Muscle of back (tissue), 11 donors: ENCODE results near the gene FFAR1. TPM values are rescaled to one million over a fixed set of nuclear protein-coding genes. Genes with fewer than 3 reads are reported as not detected.

Experiments
- DNase-seq, 3 donors: peaks; one replicate each; pipeline versions ENCODE4 v3.0.0 to v3.0.0-alpha.2; 2013
- polyA plus RNA-seq, 10 donors: library from polyadenylated mRNA; unstranded; fragments of 120-200 nt; gene quantifications; one replicate each; pipeline ENCODE4 v1.2.1, GENCODE V29; 2013; ENCODE audit not compliant: insufficient read length in 10 of 10

FFAR1 gene
- polyA plus RNA-seq, 10 donors: 0.10 TPM; not detected in 9

DNA sequence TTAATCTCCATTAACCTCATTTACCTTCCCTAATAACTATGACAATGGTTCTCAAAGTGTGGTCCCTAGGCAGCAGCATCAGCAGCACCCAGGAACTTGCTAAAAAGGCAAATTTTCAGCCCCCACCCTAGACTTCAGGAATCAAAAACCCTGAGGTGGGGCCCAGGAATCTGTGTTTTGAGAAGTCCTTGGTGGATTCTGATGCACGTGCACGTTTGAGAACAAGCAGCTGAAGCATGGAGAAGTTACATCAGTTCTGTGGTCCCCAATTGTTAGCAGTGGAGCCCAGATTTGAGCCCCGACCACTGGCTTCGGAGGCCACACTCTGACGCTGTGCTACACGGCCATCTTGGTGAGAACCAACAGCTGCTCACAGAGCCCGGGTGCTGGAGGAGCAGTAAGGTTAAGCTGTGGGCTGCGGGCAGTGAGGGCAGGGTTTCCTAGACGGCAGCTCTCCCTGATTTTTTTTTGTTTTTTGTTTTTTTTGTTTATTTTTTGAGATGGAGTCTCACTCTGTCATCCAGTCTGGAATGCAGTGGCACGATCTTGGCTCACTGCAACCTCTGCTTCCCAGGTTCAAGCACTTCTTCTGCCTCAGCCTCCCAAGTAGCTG lies 32.7 kb upstream of the FFAR1 start:
- DNase-seq: no peak

DNA sequence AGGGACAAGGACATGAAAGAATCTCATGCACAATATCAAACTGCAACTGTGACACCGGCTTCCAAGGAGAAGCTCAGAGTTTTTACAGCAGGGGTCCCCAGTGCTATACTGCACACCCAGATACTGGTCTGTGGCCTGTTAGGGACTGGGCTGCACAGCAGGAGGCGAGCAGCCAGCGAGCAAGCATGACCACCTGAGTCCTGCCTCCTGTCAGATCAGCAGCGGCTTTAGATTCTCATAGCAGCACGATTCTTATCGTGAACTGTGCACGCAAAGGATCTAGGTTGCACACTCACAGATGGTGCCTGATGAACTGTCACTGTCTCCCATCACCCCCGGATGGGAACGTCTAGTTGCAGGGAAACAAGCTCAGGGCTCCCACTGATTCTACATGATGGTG lies 31.8 kb upstream of the FFAR1 start:
- no peak for DNase-seq

DNA sequence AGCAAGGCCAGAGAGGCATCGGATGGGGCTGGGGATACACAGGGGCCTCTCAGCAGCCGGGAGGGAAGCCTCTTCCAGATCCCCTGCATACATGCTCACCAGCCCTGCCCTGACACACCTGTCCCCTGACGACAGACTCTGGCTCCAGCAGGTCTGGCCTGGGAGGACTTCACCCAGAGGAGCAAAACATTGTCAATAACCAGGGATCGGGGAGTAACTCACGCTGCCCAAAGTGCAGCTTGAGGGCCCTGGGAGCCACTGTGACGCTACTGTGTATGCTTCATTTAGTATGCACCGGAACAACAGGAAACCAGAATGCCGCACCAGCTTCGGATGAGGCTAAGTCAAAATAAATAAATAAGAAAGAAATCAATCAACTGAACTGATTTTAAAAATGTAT lies 31.1 kb upstream of the FFAR1 start:
- DNase-seq: no peak

DNA sequence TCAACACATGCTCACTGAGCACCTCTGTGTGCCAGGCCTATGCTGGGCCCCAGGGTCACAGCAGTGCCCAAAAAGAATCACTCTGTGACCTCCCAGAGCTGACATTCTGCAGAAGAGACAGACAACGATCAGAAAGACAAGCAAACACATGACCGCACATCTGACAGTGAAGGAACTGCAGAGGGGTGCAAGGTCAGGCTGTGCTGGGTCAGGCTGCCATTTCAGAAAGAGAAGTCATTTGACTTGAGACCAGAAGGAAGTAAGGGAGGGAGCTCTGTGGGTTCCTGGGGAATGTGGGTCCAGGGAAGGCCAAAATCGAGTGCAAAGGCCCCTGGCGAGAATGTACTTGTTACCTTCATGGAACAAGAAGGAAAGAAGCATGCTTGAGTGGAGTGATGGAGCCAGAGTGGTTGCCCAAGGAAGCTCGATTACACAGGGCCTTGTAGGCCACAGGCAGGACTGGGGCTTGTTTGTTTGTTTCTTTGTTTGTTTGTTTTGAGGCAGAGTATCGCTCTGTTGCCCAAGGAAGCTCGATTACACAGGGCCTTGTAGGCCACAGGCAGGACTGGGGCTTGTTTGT lies 30.1 kb upstream of the FFAR1 start:
- DNase-seq: no peak

DNA sequence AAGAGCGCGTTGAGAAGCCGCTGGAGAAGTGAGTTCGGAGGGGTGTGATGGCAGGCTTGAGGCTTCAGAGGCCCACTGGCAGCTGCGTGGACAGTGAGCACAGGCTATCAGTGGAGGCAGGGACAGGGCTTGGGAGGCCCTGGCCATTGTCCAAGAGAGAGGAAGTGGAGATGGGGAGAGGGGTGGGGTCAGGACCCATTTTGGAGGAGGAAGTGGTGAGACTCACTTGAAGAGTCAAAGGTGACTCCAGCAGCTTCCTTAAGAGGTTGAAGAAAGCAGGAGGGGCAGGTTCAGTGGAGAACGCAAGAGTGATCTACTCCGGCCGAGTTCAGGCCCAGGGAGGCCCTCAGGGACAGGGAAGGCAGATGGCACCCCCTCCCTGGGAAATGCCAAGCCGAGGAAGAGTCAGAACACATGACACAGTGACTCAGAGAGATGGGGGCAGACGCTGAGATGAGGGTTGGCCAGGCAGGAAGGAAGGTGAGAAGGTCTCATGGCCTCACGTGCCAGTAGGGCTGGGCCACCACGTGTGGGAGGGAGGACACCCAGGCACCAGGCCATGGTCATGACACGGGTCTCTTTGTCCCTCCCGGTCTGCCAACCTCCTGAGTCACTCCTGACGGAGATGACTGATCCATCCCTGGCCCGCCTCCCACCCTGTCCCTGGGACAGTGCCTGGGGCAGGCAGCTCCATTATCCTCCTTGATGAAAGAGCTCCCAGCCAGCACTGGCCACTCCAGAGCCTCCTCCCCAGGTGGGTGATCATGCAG lies 28.8 kb upstream of the FFAR1 start:
- DNase-seq: no peak

DNA sequence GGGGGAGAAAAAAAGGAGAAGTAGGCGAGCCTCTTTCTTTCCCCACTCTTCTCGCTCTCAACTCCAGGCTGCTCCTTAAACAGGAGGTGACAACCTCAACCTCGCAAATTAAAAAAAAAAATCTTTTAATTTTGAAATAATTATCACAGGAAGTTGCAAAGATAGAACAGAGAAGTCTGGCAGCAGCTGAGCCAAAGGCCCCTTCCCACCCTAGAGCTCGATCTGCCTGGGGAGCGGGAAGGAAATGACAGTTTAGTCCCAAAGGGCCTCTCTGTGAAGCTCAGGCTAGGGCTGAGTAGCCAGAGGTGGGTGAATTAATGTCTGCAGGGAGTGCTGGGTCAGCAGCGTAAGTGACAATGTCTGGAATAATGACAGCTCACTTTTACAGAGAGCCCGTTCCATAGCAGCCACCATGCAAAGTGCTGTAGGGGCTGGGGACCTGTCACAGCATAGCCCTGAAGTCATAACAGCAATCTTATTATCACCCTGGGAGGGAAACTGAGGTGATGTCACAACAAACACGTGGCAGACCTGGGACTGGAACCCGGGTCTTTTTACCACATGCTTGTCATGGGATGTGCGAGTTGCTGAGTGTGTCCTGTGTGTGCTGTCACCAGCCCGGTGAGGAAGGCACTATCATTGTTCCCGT lies 27.5 kb upstream of the FFAR1 start:
- DNase-seq: no peak

DNA sequence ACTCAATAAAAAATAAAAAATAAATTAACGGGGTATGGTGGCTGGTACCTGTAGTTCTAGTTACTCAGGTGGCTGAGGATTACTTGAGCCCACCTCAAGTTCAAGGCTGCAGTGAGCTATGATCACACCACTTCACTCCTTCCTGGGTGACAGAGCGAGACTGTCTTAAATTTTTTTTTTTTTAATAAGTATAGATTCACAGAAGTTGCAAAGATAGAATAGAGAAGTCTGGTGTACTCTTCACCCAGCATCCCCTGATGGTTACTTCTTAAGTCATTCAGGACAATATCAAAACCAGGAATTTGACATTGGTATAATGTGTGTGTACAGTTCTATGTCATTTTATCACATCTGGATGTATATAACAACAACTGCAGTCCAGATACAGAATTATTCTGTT lies 26.4 kb upstream of the FFAR1 start:
- DNase-seq: no peak

DNA sequence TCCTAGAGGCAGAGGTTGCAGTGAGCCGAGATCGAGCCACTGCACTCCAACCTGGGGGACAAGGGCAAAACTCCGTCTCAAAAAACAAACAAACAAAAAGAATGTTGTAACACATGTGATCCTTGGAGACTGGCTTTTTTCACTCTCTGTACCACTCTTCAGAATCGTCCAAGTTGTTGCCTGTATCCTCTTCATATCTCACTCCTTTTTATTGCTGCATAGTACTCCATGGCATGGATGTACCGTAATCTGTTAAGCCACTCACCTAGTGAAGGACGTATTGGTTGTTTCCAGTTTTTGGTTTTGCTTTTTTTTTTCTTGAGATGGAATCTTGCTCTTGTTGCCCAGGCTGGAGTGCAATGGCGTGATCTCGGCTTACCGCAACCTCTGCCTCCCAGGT lies 25.7 kb upstream of the FFAR1 start:
- no peak for DNase-seq

DNA sequence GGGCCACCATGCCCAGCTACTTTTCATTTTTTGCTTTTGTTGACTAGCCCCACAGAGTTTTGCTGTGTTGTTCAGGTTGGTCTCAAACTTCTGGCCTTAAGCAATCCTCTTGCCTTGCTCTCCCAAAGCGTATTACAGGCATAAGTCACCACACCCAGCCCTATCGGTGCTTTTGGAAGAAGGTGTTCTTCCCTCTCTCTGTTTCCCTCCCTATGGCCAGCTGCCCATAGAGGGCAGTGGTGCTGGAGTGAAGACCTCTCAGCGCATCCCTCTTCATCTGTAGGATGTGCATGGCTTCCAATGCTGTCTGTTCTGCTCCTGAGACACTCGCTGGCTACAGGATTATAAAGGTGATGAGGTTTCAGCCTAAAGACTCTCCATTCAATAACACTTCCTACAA lies 20.1 kb upstream of the FFAR1 start:
- no peak for DNase-seq

DNA sequence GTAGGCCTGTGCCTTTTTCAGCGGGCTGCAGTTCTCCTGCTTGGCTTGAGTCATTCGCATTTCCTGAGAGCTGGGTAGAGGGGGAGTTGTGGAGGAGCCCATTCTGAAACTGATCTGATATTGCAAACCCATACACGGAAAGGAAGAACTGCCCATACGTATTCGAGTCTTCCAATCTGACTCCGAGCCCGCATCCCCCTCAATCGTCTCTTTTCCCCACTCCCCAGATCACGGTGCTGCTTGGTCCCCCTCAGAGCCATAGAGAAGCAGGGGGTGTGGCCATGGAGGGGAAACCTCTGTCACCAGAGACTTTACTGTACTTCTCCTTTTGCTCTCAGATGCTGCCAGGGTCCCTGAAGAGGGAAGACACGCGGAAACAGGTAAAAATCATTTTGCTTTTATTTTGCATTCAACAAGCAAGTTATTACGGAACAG lies 18.8 kb upstream of the FFAR1 start, which contains the start of gene CD22:
Gene CD22 (plus strand): TSS at position 337 of the 435 bp plus-strand sequence. CDS start 2,854 bp downstream, outside the sequence.
- no peak for DNase-seq

DNA sequence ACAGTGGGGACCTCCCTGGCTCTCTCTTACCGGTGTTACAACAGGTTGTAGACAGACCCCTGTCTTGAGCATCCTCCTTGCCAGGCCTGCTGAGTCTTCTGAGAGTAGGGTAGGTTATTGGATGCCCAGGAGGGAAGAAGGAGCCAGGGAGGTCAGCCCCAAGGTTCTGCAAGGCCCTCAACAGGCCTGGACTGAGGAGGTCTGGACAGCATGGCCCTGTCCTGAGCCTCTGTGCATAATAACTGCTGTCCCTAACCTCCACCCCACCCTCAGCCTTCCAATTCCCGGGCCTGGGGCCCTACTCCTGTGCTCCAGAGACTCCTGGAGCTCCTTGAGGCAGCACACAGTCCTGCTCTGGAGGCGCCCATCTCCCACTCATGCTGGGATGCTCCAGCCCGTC lies 18.4 kb upstream of the FFAR1 start:
- DNase-seq: no peak

DNA sequence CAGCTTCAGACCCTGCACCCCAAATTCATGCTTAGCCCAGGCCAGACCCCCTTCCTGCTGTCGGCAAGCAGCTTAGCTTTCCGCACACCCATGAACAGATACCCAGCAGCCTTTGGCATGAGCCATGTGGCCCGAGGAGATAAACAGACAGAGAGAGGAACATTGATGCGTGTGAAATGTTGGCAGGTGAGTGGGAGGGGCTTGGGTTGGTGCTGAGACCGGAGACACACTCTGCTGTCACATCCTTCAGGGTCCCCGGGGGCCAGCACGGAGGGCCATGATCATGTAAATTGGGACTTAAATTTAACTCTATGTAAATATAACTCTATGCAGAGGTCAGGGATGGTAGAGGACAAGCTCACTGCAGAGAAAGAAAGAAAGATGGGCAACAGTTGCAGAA lies 17.2 kb upstream of the FFAR1 start:
- no peak for DNase-seq

DNA sequence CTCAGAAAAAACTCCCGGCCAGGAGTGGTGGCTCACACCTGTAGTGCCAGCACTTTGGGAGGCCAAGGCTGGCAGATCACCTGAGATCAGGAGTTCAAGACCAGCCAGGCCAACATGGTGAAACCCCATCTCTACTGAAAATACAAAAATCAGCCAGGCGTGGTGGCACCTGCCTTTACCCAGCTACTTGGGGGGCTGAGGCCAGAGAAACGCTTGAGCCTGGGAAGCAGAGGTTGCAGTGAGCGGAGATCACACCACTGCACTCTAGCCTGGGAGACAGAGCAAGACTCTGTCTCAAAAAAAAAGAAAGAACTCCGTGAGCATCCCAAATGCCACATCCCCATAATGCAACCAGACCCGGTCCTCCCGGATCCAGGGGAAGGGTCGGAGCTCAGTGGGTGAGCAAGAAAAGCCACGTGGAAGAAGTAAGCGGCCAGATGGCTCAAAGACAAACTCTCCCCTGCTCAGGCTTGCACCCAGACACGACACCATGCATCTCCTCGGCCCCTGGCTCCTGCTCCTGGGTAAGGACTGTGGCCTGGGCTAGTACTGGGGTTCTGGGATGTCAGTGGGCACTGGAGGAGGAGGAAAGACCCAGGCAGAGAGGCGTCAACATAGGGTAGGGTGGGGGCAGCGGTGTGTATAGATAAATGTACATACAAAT lies 16.0 kb upstream of the FFAR1 start:
- DNase-seq: no peak

DNA sequence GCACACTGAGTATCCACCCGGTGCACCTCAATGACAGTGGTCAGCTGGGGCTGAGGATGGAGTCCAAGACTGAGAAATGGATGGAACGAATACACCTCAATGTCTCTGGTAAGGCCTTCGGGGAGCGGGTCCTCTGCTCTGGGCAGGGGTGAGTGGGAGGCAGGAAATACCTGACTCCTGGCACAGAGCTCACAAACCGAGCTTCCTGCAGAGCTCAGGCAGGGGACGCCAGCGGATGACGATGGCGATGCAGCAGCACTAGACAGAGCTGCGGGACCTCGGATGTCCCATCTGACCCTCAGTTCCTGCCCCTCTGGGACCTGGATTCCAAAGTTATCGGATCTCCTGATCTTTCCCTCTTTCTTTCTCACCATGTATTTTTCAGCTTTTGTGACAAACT lies 14.9 kb upstream of the FFAR1 start:
- no peak for DNase-seq

DNA sequence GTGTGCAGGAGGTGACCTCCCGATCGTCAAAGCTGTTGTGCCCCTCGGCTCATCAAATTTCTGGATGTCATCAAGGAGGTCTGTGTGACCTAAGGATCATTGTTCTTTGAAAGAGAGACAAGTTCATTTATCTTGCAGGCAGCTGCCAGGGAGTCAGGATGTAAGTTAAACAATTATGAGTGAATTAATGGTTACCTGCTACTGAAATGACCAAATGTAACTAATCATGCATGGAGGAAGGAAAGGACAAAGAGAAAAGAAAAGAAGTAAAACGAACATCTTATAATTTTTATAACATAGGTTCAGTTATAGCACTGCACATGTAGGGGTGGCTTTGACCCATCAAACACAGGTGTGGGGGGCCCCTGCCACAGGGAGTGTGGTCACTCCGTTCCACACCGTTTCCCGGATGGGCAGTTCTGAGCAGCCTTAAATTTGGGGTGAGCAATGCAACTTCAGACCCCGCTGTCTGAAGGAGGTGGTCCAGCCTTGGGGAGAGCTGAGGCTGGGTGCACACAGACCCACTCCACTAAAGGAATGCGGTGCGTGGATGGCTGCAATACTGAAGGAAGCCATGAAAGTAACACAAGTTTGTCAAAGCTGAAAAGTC lies 13.5 kb upstream of the FFAR1 start:
- DNase-seq: no peak

DNA sequence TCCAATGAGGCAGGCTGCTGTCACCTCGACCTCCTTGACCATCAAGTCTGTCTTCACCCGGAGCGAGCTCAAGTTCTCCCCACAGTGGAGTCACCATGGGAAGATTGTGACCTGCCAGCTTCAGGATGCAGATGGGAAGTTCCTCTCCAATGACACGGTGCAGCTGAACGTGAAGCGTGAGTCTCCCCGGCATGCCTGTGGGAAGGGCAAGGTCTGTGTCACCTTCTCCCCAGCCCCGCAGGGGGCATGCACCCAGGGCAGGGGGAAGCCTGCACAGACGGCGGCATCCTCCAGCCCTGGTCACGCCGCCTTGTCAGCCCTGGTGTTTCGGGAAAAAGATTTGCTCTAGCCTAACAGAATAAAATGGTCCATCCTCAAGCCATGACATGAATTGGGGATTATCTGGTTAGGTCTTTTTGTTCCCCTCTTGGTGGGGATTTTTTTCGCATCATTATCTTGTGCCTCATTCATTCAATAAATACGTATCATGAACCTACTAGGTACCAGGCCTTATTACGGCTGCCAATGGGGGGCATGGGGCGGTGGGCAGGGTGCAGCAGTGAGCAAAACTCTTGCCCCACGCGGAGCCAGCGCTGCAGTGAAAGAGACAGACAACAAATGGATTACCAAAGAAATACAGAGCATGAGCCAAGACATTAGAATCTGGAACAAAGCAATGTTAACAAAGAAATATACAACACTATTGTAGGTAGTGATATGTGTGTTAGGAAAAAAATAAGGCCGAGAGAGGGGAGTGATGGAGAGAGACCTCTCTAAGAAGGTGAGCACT lies 11.3 kb upstream of the FFAR1 start:
- no peak for DNase-seq

DNA sequence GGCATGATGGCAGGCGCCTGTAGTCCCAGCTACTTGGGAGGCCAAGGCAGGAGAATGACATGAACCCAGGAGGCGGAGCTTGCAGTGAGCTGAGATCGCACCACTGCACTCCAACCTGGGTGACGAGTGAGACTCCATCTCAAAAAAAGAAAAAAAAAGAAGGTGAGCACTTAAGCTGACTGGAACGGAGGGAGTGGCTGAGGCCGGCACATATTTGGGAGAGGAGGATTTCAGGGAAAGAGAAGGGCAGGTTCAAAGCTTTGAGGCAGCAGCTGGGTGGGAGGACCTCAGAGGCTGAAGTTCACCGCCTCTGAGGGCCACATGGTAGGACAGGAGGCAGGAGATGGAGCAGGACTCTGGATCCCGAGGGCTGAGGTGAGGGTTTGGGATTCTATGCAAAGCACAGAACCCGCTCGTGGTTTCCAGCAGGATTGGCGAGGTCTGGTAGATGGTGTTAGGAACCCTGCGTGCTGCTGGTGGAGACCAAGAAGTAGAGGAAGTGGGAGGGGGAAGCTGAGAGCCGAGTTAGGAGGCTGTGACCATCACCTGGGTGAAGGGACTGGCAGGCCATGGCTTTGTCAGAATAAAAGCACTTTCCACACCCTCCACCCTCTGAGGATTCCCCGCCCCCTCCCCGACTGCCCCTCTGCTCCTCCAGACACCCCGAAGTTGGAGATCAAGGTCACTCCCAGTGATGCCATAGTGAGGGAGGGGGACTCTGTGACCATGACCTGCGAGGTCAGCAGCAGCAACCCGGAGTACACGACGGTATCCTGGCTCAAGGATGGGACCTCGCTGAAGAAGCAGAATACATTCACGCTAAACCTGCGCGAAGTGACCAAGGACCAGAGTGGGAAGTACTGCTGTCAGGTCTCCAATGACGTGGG lies 10.4 kb upstream of the FFAR1 start:
- no peak for DNase-seq

DNA sequence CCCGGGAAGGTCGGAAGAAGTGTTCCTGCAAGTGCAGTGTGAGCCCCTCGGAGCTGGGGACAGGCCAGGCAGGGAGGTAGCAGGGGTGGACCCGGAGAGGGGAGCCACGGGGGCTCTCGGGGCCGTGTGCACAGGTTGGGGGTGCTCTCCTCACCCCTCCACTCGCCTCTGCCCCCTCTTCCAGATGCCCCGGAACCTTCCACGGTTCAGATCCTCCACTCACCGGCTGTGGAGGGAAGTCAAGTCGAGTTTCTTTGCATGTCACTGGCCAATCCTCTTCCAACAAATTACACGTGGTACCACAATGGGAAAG lies 9.8 kb upstream of the FFAR1 start:
- no peak for DNase-seq

DNA sequence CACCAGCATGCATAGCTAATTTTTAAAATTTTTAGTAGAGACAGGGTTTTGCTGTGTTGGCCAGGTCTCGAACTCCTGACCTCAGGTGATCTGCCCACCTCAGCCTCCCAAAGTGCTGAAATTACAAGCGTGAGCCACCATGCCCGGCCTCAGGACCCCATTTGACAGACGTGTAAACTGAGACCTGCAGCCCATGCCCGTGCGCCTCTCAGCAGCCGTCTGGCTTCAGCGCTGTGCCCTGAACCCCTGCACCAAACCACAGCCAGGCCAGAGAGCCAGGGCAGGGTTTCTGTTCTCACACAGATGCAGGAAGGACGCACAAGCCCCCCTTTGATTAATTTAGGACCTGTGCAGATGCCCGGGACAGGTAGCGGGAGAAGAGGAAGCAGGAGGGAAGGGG lies 7.3 kb upstream of the FFAR1 start:
- DNase-seq: no peak

DNA sequence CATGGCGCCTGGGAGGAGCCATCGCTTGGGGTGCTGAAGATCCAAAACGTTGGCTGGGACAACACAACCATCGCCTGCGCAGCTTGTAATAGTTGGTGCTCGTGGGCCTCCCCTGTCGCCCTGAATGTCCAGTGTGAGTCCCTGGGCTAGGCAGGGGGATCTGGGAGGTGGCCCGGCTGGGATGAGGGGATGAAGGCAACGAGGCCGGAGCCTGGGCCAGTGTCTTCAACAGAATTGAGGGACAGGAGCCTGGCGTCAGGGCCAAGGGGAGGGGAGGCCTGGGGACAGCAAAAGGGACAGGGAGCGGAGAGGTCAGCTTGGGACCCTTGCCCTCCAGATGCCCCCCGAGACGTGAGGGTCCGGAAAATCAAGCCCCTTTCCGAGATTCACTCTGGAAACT lies 6.7 kb upstream of the FFAR1 start:
- DNase-seq: no peak
